ENCODE data around the gene S100A16. TPM values are rescaled to one million over a fixed set of nuclear protein-coding genes. Genes with fewer than 3 reads are reported as not detected.

S100A16 gene
- total RNA-seq, 1 donor from 2014 or later: 259 TPM

DNA sequence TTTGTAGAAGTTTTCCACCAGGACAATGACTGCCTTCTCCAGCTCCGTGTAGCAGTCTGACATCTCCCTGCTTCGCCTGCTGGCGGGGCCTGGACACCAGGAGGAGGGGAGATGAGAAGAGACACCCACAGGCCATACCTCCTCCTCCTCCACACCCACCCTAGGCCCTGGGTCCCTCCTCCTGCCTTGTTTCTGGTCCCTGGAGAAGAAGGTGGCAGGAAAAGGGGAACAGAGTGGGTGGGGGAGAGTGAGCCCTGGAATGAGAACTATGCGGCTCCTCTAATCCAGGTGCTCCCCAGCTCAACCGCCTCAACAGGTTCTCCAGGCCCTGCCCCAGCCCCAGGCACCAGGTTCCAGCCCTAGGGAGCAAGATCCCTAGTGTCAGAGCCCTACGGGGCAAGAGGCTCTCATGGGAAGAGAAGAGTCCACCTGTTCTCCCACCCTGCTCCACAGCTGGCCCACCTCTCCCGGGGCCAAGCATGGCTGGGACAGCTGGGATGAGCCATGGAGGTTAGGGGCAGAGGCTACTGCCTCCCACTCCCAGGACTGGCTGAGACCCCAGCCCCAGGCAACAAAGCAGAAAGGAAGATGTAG is 4.8 kb downstream of the S100A16 start:
- intact Hi-C loops (cut with DNase I): no loop called here
- peaks cover 0 to 27% of the 10 kb centered on the region in 2 donors for H3K36me3 ChIP-seq
- H3K4me1 ChIP-seq: peaks cover 51% of the 10 kb centered on the region

DNA sequence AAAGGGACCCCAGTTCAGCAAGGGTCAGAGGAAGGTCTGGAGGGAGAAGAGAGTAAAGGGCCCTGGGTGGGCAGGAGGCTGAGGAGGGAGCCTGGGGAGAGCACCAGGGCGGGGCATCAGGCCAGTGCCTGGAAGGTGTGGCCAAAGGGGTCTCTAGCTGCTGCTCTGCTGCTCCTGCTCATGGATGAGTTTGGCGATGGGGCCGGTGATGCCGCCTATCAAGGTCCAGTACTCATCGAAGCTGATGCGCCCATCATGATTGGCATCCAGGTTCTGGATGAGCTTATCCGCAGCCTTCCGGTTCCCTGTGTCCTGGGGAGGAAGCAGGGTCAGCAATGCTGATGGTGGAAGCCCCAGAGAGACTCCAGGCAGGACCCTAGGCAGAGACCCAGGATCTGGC is 5.6 kb downstream of the S100A16 start:
- H3K9me3 ChIP-seq: no peaks in the 10 kb centered on the region
- peak overlapping the region; percentile 96 for H3K27ac ChIP-seq
- H3K4me1 ChIP-seq: peaks cover 48% of the 10 kb centered on the region
- no peaks in the 10 kb centered on the region for H3K27me3 ChIP-seq
- no peak for DNase-seq (ENCODE audit: extremely low spot score in 2 of 2)
- peaks cover 0 to 27% of the 10 kb centered on the region in 2 donors for H3K36me3 ChIP-seq
- intact Hi-C loops (cut with DNase I): no loop called here
- TF ChIP-seq POLR2AphosphoS5 (IDR thresholded peaks at IDR 0.05; ENCODE audit: insufficient read depth in 1 of 2, low read depth in 1 of 2) (no peak), POLR2A (IDR thresholded peaks at IDR 0.05) (no peak)
- TF ChIP-seq, protein P1, sequence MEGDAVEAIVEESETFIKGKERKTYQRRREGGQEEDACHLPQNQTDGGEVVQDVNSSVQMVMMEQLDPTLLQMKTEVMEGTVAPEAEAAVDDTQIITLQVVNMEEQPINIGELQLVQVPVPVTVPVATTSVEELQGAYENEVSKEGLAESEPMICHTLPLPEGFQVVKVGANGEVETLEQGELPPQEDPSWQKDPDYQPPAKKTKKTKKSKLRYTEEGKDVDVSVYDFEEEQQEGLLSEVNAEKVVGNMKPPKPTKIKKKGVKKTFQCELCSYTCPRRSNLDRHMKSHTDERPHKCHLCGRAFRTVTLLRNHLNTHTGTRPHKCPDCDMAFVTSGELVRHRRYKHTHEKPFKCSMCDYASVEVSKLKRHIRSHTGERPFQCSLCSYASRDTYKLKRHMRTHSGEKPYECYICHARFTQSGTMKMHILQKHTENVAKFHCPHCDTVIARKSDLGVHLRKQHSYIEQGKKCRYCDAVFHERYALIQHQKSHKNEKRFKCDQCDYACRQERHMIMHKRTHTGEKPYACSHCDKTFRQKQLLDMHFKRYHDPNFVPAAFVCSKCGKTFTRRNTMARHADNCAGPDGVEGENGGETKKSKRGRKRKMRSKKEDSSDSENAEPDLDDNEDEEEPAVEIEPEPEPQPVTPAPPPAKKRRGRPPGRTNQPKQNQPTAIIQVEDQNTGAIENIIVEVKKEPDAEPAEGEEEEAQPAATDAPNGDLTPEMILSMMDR (IDR thresholded peaks at IDR 0.05): no peak
- peak overlapping the region in 1 of 2 donors; percentile 68 for H3K4me3 ChIP-seq

More for the DNA sequence above, 4.8 kb downstream of the S100A16 start:
- H3K27ac ChIP-seq: peak overlapping the region; percentile 96
- no peak for DNase-seq (ENCODE audit: extremely low spot score in 2 of 2)
- TF ChIP-seq, protein P1 (IDR thresholded peaks at IDR 0.05): no peak
- TF ChIP-seq POLR2A (IDR thresholded peaks at IDR 0.05) (no peak), POLR2AphosphoS5 (IDR thresholded peaks at IDR 0.05; ENCODE audit: insufficient read depth in 1 of 2, low read depth in 1 of 2) (no peak)
- no peaks in the 10 kb centered on the region for H3K9me3 ChIP-seq
- peak overlapping the region; percentile 46 to 68 for H3K4me3 ChIP-seq
- H3K27me3 ChIP-seq: no peaks in the 10 kb centered on the region

DNA sequence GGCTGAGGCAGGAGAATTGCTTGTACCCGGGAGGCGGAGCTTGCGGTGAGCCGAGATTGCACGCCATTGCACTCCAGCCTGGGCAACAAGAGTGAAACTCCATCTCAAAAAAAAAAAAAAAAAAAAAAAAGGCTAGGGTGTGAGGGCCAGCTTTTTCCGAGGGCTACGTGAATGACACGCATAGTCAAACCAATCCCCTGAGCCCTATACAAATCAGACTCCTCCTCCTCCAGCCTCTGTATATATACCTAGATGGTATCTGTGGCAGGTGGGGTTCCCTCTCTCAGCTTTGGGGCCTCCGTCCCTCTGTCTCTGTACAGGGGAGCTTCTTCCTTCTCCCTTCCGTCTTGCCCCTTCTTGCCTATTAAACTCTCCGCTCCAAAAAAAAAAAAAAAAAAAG is 6.7 kb downstream of the S100A16 start:
- Histone ChIP-seq H3K4me3 (no peak overlapping the region), H3K27me3 (no peaks in the 10 kb centered on the region), H3K27ac (no peak overlapping the region), H3K4me1 (peaks cover 44% of the 10 kb centered on the region), H3K36me3 (peaks cover 0 to 27% of the 10 kb centered on the region in 2 donors), H3K9me3 (no peaks in the 10 kb centered on the region)
- DNase-seq (ENCODE audit: extremely low spot score in 2 of 2): no peak
- intact Hi-C loops (cut with DNase I): no loop called here
- TF ChIP-seq POLR2AphosphoS5 (IDR thresholded peaks at IDR 0.05; ENCODE audit: insufficient read depth in 1 of 2, low read depth in 1 of 2): no peak
- TF ChIP-seq, protein P1 (IDR thresholded peaks at IDR 0.05): no peak
- no peak for TF ChIP-seq POLR2A (IDR thresholded peaks at IDR 0.05)

DNA sequence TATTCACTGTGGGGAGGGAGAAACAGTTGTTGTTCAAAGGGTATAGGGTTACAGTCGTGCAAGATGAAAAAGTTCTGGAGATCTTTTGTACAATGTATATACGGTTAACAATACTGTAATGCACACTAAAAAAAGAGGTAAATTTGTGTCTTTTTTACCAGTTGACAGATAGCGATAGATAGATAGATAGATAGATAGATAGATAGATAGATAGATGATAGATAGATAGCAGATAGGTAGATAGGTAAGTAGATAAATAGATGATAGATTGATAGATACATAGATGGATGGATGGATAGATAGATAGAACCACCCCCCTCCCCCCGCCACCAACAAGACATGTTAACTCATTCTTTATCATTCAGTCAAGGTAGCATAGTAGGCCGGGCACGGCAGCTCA is 10.2 kb downstream of the S100A16 start:
- H3K27ac ChIP-seq: no peak overlapping the region
- H3K36me3 ChIP-seq: peaks cover 0 to 26% of the 10 kb centered on the region in 2 donors
- no peak overlapping the region for H3K4me3 ChIP-seq
- H3K9me3 ChIP-seq: no peaks in the 10 kb centered on the region
- peaks cover 10% of the 10 kb centered on the region for H3K4me1 ChIP-seq
- H3K27me3 ChIP-seq: no peaks in the 10 kb centered on the region
- intact Hi-C loops (cut with DNase I): no loop called here
- no peak for TF ChIP-seq POLR2A (IDR thresholded peaks at IDR 0.05)
- TF ChIP-seq POLR2AphosphoS5 (IDR thresholded peaks at IDR 0.05; ENCODE audit: insufficient read depth in 1 of 2, low read depth in 1 of 2): no peak
- TF ChIP-seq, protein P1 (IDR thresholded peaks at IDR 0.05): no peak
- DNase-seq (ENCODE audit: extremely low spot score in 2 of 2): no peak

DNA sequence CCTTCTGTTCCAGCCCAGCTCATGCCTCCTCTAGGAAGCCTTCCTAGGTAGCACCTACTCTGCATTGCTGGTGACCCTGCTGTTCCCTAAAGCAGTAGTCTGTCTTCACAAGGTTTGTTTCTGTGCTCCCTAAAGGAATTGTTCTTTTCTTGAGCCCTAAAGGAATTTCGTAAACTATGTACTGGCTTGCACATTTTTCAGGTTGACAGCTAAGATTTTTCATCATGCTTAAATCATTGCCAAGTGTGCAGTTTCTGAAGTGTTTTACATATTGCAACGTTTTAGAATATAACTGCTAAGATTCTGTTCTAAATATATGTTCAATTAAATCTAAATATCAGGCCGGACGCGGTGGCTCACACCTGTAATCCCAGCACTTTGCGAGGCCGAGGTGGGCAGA is 13.1 kb downstream of the S100A16 start:
- TF ChIP-seq POLR2AphosphoS5 (IDR thresholded peaks at IDR 0.05; ENCODE audit: insufficient read depth in 1 of 2, low read depth in 1 of 2) (no peak), POLR2A (IDR thresholded peaks at IDR 0.05) (no peak)
- TF ChIP-seq, protein P1 (IDR thresholded peaks at IDR 0.05): no peak
- no peak overlapping the region for H3K27ac ChIP-seq

More for the DNA sequence above, 13.1 kb downstream of the S100A16 start:
- intact Hi-C loops (cut with DNase I): no loop called here
- H3K36me3 ChIP-seq: no peaks in the 10 kb centered on the region
- DNase-seq (ENCODE audit: extremely low spot score in 2 of 2): no peak
- no peaks in the 10 kb centered on the region for H3K9me3 ChIP-seq
- no peak overlapping the region for H3K4me3 ChIP-seq
- H3K4me1 ChIP-seq: no peaks in the 10 kb centered on the region
- H3K27me3 ChIP-seq: no peaks in the 10 kb centered on the region
